IPS-NIHi11 (cell line): Measurements from ENCODE around the gene TMBIM4.

ENCODE experiments used
- DNase-seq: peaks from one replicate; pipeline ENCODE4 v3.0.0; 2012; ENCODE audit warnings: mixed read lengths, low spot score

The TMBIM4 gene

DNA sequence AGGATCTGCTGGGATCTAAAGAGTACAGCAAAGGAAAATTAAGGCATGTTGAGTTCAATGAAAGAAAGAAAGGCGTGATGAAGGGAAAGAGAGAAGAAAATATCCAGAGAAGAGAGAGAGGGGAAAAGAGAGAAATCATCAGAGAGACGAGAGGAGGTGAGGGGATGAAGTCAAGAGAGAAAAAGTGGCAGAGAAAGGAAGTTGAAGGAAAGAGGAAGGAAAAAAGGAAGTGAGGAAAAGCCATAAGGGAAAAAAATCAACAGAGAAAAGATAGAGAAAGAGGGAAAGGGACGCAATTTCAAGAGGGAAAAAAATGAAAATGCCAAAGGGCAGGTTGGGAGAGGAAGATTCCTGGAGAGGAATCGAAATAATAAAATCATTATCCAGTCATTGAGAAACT, 79.6 kb downstream of the TMBIM4 start:
- DNase-seq = no peak

GRCh38 chr12:66087365-66087943, 82.3 kb downstream of the TMBIM4 start:
- DNase-seq = peak; percentile 65

- DNase-seq = no peak
Measured at GRCh38 chr12:66085998-66086397, 83.8 kb downstream of the TMBIM4 start.
